Inflammatory macrophage treated with lipopolysaccharide for 4 hours (primary cell): ENCODE data around the gene OTP.

Experiments
- DNase-seq: peaks from one replicate; pipeline ENCODE4 v3.0.0-alpha.2; 2020

The OTP gene

GRCh38 chr5:77599679-77600078 lies 38.8 kb downstream of the OTP start:
- DNase-seq = no peak

GRCh38 chr5:77590347-77590746 lies 48.2 kb downstream of the OTP start:
- peak; percentile 1 for DNase-seq

GRCh38 chr5:77588175-77588574 lies 50.3 kb downstream of the OTP start:
- no peak for DNase-seq

- no peak for DNase-seq
These were observed 52.4 kb downstream of the OTP start for GRCh38 chr5:77586101-77586500.

- peak; percentile 7 for DNase-seq
These were observed 56.4 kb downstream of the OTP start for GRCh38 chr5:77582143-77582542.
